ENCODE data around the gene RAD51D.
"Not testable (repeated sequence)": the region's sequence is repeated elsewhere in the genome, so short reads cannot be mapped to it uniquely, and the experiment has no call there.

The RAD51D gene

DNA sequence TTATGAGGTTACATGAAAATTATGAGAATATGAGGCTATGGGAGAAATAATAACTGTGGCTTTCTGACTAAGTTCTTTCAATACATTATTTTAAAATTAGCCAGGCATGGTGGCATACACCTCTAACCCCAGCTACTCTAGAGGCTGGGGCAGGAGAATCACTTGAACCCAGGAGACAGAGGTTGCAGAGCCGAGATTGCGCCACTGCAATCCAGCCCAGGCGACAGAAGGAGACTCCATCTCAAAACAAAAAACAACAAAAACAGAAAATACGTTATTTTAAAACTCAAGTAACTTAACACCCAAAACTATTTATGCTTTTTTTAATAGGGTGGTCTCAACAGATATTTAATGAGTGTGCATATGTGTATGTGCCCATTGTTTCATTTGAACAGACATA lies 53.8 kb downstream of the RAD51D start:
- no peak for DNase-seq (ENCODE audit: low spot score)

DNA sequence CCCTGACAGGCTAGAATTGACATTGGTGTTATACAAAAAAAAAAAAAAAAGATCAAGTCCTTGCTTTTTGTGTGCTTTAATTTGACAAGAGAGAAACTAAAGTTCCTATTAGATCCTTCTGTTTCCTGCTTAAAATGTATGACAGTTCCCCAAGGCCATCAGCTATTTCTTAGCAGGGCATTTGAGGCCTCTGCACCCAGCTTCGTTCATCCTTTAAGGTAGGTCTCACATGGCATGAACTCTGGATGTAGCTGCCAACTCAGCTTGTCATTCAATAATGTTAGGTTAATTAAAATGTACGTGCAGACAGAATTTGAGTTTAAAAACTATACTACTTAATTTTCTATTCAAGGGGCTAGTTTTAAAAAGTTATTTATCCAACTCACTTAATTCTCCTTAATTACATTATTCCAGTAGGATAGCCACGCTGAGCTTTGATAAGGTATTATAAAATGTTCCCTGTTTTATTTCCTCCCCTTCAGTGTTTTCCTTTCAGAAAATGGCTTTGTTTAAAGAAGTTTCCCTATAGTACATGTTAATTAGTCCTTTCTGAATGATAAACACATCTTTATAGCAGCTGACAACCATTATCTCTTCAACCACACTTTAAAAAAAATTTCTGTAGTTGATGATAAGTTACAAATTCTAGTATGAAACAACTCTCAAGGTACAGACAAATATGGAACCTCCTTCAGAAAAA lies 55.0 kb downstream of the RAD51D start:
- peak; percentile 82 for DNase-seq (ENCODE audit: low spot score)

DNA sequence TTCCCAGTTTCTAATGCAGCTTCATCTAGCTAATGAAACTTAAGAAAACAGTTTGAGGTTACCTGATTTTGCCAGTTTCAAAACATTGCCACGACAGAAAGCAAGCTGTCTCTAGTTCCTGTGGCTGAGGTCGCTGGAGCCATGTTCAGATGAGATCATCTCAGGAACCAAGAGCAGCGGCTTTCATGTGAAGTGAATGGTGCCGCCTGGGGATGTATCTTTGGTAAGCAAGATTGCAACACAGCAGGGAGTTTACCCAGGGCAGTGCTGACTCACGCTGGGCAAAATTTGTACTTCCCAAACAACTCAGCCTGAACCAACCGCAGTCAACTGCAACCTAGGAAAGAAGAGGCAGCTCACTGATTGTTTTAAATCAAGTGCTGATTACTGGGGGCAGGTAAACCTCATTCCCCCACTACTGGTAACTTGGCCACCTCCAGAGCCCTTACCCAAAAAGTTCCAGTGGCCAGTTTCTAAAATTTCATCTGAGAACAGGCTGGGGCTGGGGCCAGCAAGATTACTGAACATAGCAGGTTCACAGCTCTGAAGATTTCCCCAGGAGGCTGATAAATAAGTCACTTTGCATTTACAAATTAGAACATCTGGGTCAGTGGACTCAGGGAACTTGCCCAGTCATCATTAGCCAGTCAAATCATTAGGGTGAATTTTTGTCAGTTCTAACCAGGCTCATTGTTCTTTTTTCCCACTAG lies 56.0 kb downstream of the RAD51D start, which contains the start of gene RFFL:
TSS of gene RFFL (minus strand) at position 194 of the 710 bp plus-strand sequence. CDS start 37,154 bp downstream, outside the sequence.
- DNase-seq (ENCODE audit: low spot score): peak; percentile 93

DNA sequence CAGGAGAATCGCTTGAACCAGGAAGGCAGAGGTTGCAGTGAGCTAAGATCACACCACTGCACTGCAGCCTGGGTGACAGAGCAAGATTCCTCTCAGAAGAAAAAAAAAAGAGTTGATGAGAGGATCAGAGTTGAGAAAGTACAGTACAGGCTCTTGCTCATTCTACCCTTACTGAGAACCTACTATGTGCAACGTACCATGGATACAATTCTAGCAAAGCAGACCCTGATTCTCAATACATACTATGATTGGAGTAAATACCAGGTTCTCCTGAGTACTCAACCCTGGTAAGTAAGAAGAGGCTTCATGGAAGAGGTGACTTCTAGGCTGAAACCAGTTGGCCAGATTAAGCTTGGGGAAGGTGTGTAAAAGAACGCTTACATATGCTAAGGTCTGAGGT lies 57.4 kb downstream of the RAD51D start:
- peak; percentile 42 for DNase-seq (ENCODE audit: low spot score)

DNA sequence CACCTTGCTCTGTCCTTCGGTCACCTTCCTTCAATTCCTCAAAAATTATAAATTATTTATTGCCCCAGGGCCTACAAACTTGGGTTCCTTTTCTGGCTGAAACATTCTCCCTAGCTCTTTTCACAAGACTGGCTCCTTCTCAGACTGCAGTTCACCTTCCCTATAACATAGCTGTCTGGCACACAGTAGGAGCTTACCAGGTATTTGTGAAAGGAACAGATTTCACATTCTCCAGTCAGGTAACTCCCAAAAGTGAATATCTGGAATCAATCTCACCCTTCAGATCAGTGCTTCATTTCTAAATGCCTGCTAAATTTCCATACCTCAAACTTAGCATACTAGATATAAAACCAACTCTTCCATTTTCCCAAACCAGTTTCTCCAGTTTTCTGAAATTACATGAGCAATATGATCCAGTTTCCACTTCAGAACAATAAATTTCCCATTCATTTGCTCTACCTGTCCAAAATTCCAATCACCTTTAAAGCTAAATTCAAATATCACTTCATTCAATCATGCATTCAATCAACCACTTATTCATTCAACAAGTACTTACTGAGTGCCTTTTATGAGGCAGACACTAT lies 62.2 kb downstream of the RAD51D start:
- DNase-seq (ENCODE audit: low spot score): no peak

DNA sequence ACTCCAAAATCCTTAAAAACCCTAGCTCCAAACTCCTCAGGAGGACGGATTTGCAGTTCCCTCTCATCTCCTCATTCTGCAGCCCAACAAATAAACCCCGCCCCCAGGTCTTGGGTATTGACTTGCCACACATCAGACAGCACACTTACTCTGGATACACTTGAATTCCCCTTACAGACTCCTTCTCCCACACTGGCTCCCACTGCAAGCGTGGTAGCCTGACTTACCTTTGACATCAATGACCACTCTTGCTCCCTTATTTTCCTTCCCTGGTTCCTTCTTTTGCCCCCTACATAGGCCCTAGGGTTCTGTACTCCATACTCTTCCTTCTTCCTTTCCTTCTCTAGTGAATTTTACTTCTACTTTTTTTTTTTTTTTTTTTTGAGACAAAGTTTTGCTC lies 63.6 kb downstream of the RAD51D start:
- no peak for DNase-seq (ENCODE audit: low spot score)

DNA sequence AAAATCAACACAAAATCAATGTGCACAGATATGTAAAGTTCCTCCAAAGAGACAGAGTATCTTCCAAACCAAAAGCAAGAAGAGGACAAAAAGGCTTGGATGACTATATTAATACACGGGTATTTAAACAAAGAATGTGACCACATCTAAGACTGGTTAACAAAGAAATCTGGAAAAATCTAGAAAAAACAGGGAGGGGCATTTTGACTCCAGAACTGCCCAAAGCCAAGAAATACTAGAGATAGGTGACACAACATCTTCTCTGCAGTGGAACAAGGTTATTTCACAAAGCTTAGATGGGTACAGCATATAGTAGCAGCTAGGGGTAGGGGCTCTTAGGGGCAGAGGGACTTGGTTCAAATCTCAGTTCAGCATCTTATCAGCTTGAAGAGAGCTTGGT lies 66.5 kb downstream of the RAD51D start:
- no peak for DNase-seq (ENCODE audit: low spot score)

DNA sequence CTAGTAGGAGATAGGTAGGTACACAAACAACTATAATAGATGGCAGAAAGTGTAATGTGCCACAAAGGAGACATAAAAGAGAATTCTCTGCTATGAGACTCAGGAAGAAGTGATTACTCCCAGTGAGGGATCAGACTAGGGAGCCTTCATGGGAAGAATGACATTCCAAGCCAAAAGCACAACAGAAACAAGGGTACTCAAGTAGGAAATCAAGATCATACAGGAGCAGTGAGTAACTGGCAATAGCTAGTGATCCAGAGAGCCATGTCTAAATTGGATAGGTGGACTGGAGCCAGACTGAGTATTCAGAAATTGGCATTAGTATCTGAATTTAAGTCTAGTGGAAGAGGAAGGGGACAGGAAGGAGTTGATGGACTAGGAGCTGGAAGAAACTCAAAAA lies 66.9 kb downstream of the RAD51D start:
- no peak for DNase-seq (ENCODE audit: low spot score)

DNA sequence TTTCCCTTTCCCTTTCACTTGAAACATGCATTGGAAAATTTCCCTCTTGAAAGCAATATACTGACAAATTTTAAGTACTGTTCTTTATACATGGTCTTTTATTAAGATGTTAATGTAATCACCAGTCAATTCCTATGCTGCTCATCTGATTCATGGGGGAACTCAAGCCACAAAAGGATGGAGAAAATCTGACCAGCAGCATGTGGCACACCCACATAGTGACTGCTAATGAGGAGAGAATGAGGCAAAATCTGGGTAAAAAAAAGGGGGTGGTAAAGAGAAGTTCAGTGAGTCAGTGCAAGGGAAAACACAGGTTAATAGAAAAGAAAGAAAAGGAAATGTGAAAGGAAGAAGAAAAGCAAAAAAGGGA lies 67.4 kb downstream of the RAD51D start:
- DNase-seq (ENCODE audit: low spot score): no peak

DNA sequence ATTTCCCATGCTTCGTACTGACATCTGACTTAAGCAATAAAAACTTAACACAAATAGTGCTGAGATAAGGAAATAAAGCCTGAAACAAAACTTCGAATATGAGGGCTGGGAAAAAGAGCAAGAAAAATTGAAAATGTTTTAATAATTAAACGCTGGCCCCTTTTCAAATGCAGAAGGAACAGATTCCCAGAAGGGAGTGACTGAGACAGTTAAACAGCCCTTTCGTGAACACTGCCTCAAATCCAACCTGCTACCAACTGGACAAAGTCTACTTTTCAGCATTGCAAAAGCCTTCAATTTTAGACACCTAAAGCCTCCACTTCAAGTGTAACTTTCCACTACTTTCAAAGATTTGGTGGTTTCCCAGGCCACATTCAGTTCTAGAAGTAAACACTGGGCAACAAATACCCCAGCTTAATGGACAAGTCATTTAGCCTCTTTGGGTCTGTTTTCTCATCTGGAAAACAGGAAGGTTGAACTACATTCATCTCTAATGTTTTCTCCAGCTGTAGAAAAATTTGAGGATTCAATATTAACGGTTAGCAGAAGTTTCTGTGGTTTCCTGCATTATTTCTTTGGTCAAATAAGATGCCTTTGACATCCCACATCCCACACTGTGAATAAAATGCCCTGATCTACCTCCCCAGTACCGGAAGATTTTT lies 68.0 kb downstream of the RAD51D start:
- no peak for DNase-seq (ENCODE audit: low spot score)

DNA sequence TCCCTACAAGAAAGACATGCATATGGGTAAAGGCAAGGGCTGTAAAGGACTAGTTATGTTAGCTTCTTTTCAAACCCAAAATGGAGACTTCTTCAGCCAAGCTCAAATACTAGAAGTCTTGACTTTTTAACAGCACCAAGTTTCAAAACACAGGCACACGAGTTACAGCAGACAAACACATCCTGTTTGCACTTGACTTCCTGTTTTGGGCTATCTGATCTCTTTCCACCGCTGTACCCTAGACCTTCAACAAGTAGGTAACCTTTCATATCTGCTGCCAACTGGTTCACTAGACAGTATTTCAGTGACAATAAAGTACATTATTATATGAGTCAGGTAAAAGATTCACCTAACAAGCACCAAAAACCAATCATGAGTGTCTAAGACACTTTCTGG lies 68.5 kb downstream of the RAD51D start:
- no peak for DNase-seq (ENCODE audit: low spot score)

DNA sequence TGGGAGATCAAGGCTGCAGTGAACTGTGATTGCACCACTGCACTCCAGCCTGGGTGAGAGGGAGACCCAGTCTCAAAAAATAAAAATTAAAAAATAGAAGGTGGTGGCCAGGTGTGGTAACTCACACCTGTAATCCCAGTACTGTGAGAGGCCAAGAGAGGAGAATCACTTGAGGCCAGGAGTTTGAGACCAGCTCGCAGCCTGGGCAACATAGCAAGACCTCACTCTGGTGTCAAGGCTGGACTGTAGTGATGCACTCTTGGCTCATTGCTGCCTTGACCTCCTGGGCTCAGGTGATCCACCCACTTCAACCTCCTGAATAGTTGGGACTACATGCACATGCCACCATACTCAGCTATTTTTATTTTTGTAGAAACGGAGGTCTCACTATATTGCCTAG lies 69.5 kb downstream of the RAD51D start:
- no peak for DNase-seq (ENCODE audit: low spot score)

DNA sequence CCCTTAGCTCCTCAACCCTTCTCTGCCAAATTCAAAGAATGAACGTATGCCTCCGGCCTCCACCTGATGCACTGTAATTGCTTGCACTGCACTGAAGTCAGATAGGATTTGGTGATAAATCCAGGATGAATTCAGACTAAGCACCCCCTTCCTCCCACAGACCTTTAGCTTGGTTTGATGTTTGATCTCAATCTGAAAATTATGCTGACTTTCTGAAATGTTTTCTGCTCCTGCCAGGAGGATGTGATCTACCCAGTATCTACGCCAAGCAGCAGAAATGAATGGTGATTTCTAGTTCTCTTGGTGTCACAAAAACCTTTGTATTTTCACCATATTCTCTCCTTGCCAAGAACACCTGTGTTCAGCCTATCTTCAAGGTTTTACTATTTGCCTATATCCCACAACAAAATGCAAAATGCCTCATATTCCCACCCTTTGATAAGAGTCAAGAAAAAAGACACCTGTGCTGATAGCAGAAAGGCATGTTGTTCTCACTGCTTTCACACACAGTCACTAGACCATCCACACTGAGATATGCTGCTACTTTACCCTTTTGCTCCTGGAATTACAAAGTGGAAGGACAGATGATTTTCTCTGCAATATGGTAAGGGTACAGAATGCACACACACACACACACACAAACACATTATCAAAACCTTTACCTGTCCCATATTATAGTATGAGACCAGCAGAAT lies 70.8 kb downstream of the RAD51D start:
- DNase-seq (ENCODE audit: low spot score): no peak

DNA sequence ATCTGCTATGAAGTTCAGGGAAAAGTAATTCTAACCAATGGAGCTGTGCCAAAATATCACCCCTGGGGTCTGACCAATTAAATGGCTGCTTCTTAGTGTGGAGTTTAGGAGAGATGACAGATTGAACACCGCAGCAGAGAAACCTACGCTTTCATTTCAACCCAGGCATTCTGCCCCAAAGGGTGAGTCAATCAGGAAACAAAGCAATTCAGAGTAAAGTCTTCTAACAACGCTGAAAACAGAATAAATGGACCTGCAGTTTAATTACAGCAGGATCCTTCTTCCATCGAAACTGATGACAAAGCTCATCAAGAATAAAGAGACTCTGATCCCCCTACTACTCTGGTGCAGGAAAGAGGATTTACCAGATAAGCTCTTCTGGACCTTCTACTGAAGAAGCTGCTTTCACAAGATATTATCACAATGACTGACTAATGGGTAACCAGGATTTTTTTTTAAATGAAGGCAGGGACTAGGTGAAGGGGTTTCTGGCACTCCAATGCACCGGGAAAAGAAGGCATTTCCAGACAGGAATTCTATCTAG lies 72.8 kb downstream of the RAD51D start:
- no peak for DNase-seq (ENCODE audit: low spot score)

DNA sequence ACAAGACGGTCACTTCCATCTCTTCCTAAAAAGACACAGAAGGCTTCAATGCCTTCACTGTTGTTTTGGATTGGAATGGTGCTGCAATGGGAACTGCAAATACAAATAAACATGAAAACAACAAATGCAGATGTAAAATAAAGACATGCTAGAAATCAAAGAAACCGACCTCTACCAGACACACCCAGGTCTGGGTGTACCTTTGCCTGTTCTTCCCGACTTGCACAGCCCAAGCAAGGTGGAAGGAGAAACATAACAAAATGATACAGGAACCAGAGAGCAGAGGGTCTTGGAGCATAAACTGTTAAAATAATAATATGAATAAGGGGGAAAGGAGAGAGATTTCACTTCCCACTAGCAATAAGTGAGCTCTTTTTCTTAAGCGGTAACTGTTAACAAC lies 73.4 kb downstream of the RAD51D start:
- no peak for DNase-seq (ENCODE audit: low spot score)

DNA sequence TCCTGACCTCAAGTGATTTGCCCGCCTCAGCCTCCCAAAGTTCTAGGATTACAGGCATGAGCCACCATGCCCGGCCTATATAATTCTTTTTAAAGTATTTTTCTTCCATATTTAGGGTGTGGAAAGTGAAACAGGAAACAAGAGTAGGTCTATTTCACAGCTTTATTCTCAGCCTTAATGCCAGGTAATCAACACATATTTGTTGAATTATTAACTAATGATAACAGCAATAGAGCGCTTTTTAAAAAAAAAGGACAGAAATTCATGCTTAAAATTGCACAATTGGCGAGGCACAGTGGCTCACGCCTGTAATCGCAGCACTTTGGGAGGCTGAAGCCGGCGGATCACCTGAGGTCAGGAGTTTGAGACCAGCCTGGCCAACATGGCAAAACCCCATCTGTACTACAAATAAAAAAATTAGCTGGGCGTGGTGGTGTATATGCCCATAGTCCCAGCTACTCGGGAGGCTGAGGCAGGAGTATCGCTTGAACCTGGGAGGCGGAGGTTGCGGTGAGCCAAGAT lies 74.1 kb downstream of the RAD51D start:
- not testable (repeated sequence) for DNase-seq (ENCODE audit: low spot score)

DNA sequence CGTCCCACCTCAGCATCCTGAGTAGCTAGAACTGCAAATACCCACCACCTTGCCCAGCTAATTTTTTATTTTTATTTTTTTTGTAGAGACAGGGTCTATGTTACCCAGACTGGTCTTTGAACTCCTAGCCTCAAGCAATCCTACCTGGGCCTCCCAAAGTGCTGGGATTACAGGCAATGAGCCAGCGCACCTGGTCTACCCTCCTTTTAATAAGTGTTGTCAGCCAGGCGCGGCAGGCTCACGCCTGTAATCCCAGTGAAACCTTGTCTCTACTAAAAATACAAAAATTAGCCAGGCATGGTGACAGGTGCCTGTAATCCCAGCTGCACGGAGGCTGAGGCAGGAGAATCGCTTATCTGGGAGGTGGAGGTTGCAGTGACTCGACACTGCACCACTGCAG lies 75.5 kb downstream of the RAD51D start:
- no peak for DNase-seq (ENCODE audit: low spot score)
